Thoracic aorta (tissue), 2 donors: ENCODE results near the gene TCIRG1. TPM values are rescaled to one million over a fixed set of nuclear protein-coding genes. Genes with fewer than 3 reads are reported as not detected.

Experiments
- ATAC-seq: fragments of 150-250 bp; one replicate; pipeline ENCODE4 v1.8.0; 2017; ENCODE audit warnings: low read depth; ENCODE audit not compliant: insufficient number of reproducible peaks, low FRiP score
- DNase-seq: peaks from one replicate; pipeline ENCODE4 v3.0.0-alpha.2; 2020; ENCODE audit warnings: low spot score
- H3K27ac ChIP-seq, 2 donors: fragments of 200-600 bp; sonication (generic); 1 replicate in 1 of 2; 2 replicates in 1 of 2; pipeline ENCODE4 v1.5.1; 2016; ENCODE audit warnings: mild to moderate bottlenecking in 2 of 2, moderate library complexity in 2 of 2
- H3K27me3 ChIP-seq: fragments of 200-600 bp; sonication (generic); replicated peaks from 2 replicates; pipeline ENCODE4 v1.6.0; 2016; ENCODE audit warnings: mild to moderate bottlenecking; ENCODE audit not compliant: insufficient read depth
- H3K36me3 ChIP-seq: fragments of 200-600 bp; sonication (generic); one replicate; pipeline ENCODE4 v1.5.1; 2016
- H3K4me1 ChIP-seq, 2 donors: fragments of 200-600 bp; sonication (generic); 1 replicate in 1 of 2; 2 replicates in 1 of 2; pipeline versions ENCODE4 v1.5.1 to v1.6.0; 2016; ENCODE audit warnings: low read depth in 2 of 2, mild to moderate bottlenecking in 1 of 2; ENCODE audit not compliant: control insufficient read depth in 1 of 2
- H3K4me3 ChIP-seq: fragments of 200-600 bp; sonication (generic); 2 replicates; pipeline ENCODE4 v1.5.1; 2016; ENCODE audit warnings: mild to moderate bottlenecking
- H3K9me3 ChIP-seq: fragments of 200-600 bp; sonication (generic); 2 replicates; pipeline ENCODE4 v1.5.1; 2016
- total RNA-seq, 2 donors: library from RNA; depleted of rRNA; stranded (reverse); fragments of >200 nt; gene quantifications; one replicate each; pipeline versions ENCODE4 v1.1.0 to v1.2.3, GENCODE V29; 2016
- TF ChIP-seq, protein P1 (sequence below): fragments of 200-600 bp; sonication (generic); IDR thresholded peaks from one replicate; pipeline ENCODE4 v1.5.1; 2019; ENCODE audit warnings: antibody characterized with exemption

TCIRG1 gene
- total RNA-seq, 2 donors from 2014 or later = 167 to 281 TPM

DNA sequence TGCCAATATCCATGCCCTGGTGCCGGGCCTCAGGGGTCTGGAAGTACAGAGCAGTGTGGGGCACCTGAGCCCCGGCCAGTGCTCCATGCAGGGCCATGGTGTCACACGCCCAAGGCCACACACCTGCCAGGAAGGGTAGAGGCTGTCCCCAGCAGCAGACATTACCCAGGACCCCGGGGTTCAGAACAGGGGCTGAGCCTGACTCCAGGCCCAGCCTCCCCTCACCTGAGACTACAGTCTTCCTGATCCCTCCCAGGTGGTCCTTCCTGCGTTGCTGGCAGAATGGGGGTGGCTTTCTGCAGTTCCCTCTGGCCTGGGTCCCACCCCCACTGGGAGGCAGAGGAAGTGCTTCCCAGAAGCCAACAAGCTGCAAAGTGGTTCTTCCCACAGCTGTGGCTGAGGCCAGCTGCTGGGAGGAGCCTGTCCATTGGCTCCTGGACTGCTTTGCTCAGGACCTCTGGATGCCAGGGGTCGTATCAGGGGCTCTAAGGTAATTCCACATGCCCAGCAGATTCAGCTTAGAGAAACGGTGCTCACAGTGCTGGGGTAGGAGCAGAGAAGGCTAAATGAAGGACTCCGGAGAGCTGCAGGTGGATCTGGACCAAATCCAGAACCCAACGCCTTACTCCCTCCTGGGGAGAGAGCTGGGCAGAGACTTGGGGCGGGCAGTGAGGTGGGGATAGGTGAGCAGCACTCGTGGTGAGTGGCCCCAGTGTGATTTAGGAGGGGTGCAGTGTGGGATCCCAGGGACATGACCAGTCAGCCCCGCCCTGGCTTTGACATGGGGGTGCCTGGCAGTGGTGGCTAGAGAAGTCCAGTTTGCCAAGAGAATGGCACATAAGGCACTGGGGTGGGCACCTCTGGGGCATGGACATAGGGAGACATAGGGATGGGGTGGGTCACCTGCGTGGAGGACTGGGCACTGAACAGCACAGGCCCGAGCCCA is 12.6 kb downstream of the TCIRG1 start:
- no peak overlapping the region for H3K27ac ChIP-seq
- ATAC-seq (no peak), DNase-seq (no peak)
- no peak overlapping the region for H3K4me3 ChIP-seq
- no peaks in the 10 kb centered on the region for H3K4me1 ChIP-seq
- H3K9me3 ChIP-seq = no peaks in the 10 kb centered on the region
- H3K36me3 ChIP-seq = peaks cover 37% of the 10 kb centered on the region
- TF ChIP-seq, protein P1, sequence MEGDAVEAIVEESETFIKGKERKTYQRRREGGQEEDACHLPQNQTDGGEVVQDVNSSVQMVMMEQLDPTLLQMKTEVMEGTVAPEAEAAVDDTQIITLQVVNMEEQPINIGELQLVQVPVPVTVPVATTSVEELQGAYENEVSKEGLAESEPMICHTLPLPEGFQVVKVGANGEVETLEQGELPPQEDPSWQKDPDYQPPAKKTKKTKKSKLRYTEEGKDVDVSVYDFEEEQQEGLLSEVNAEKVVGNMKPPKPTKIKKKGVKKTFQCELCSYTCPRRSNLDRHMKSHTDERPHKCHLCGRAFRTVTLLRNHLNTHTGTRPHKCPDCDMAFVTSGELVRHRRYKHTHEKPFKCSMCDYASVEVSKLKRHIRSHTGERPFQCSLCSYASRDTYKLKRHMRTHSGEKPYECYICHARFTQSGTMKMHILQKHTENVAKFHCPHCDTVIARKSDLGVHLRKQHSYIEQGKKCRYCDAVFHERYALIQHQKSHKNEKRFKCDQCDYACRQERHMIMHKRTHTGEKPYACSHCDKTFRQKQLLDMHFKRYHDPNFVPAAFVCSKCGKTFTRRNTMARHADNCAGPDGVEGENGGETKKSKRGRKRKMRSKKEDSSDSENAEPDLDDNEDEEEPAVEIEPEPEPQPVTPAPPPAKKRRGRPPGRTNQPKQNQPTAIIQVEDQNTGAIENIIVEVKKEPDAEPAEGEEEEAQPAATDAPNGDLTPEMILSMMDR = no peak
- no peaks in the 10 kb centered on the region for H3K27me3 ChIP-seq

DNA sequence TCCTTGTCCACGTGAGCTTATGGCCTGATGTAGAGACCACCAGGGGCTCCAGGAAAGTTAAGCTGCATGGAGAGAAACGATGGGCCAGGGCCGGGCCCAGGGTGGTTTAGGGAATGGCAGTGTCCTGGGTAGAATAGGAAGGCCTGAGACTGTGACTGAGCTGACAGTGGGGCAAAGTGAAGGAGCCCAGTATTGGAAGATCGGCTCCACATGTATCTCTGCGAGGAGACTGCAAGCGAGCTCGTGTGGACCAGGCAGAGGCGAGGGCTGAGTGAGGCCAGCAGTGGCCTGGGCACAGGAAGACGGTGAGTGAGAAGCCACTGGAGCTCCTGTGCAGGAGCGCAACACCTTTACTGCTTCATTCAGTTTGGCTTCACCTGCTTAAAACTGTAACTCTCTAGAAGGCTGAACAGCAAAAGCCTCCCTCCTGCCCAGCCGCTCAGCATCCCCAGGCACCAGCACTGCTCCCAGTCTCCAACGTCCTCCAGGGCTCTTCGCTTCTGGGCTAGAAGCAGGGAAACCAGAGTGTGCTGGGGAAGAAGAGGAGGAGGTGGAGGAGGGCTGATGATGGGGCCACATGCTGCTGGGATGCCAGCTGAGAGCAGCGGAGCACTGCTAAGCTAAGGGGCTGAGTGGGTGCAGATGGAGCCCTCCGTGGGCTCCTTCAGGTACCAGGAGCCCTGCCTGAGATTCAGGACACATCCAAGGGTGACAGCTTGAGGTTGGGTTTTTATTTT is 13.5 kb downstream of the TCIRG1 start:
- ATAC-seq (no peak), DNase-seq (no peak)
- Histone ChIP-seq H3K9me3 (no peaks in the 10 kb centered on the region), H3K4me1 (no peaks in the 10 kb centered on the region), H3K4me3 (no peak overlapping the region), H3K36me3 (peaks cover 37% of the 10 kb centered on the region), H3K27ac (no peak overlapping the region), H3K27me3 (no peaks in the 10 kb centered on the region)
- TF ChIP-seq, protein P1 = no peak

DNA sequence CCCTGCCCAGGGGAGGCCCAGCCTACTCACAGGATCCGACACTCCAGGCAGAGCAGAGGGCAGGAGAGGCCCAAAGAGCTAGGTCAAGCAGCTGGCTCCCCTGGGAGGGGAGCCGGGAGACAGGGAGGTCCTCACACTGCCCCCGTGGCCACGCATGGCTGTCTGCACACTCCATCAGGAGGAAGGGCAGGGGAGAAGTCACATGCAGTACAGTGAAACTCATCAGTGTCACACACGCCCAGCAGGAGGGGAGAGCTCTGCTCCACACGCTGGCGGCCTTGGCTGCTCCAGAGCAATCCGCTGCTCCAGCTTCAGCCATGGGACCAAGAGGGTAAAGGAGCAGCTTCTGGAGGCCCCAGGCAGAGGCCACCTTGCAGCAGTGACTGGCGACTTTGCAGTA is 14.3 kb downstream of the TCIRG1 start:
- Histone ChIP-seq H3K4me3 (no peak overlapping the region), H3K27ac (no peak overlapping the region), H3K4me1 (no peaks in the 10 kb centered on the region), H3K9me3 (no peaks in the 10 kb centered on the region), H3K27me3 (no peaks in the 10 kb centered on the region), H3K36me3 (peaks cover 37% of the 10 kb centered on the region)
- ATAC-seq = no peak
- DNase-seq = no peak
- TF ChIP-seq, protein P1 = no peak

- Histone ChIP-seq H3K9me3 (no peaks in the 10 kb centered on the region), H3K27ac (no peak overlapping the region), H3K36me3 (peaks cover 29% of the 10 kb centered on the region), H3K27me3 (no peaks in the 10 kb centered on the region), H3K4me3 (no peak overlapping the region), H3K4me1 (no peaks in the 10 kb centered on the region)
- no peak for ATAC-seq
- TF ChIP-seq, protein P1 = no peak
- DNase-seq = no peak
Measured at GRCh38 chr11:68053981-68054812, 15.4 kb downstream of the TCIRG1 start.
